Activated CD4-positive, alpha-beta T cell treated with anti-CD3 and anti-CD28 coated beads, Interleukin-2, amount 50 U/mL, for 48 hours (primary cell): ENCODE data around the gene PC.

ENCODE experiments used
- DNase-seq, 2 experiments: peaks; one replicate each; pipeline ENCODE4 v3.0.0-alpha.2; 2020

The PC gene

DNA sequence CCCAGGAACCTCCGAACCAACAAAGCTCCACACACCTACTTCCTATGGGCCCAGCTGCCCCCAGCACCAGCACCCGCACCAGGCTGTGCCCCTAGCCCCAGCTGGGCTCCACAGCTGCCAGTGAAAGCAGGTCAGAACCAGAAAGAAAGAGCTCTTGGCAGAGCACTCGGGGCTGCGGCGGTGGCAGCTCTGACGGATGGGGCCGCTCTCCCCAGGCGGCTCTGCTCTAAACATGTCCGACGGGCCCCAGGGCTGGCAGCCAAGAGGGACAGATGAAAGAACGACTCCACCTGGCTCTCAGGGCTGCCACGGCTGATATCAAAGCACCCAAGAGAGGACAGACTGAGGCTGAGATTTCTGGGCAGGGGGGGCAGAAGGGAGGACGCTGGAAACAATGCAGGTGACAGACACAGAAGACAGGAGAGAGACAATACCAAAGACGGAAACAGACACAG lies 75.6 kb downstream of the PC start:
- DNase-seq: no peak

DNA sequence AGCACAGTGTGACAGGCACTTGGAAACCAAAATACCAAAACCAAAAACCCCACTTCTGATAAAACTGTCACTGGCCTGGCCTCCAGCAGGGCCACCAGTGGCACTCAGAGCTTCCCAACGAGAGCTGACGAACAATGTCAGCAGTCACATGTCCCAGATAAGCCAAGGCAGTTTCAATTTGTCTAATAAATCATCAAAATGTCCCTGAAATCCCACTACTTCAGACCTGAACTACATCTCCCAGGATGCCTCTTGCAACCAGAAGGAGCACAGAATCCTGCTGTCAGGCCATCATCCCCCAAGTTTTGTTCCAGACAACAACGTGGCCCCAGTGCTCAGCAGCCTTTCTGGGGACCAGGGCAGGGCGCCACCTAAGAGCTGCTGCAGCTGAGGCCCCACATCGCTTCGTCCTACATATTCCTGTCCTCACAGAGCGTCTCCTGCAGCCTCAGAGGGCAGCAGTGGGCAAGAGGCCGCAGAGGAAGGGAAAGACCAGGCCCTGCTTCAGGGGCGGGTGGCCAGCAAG lies 76.2 kb downstream of the PC start:
- DNase-seq: no peak

DNA sequence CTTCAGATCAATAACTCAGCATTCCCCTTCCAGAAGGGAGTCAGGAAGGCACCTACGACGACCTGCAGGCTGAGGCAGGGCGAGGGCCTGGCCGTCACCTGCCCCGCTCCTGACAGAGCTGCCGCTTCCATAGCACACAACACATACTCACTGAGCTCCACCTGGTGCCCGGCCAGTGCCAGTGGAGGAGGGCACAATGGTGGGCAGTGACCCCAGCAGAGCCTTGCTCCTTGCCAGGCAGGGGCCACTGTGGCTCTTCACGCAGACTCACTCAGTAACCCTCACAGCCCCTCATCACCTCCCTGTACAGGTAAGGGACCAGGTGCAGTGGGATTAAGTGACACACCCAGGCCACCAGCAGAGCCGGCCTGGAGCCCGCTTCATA lies 76.7 kb downstream of the PC start:
- DNase-seq: no peak

DNA sequence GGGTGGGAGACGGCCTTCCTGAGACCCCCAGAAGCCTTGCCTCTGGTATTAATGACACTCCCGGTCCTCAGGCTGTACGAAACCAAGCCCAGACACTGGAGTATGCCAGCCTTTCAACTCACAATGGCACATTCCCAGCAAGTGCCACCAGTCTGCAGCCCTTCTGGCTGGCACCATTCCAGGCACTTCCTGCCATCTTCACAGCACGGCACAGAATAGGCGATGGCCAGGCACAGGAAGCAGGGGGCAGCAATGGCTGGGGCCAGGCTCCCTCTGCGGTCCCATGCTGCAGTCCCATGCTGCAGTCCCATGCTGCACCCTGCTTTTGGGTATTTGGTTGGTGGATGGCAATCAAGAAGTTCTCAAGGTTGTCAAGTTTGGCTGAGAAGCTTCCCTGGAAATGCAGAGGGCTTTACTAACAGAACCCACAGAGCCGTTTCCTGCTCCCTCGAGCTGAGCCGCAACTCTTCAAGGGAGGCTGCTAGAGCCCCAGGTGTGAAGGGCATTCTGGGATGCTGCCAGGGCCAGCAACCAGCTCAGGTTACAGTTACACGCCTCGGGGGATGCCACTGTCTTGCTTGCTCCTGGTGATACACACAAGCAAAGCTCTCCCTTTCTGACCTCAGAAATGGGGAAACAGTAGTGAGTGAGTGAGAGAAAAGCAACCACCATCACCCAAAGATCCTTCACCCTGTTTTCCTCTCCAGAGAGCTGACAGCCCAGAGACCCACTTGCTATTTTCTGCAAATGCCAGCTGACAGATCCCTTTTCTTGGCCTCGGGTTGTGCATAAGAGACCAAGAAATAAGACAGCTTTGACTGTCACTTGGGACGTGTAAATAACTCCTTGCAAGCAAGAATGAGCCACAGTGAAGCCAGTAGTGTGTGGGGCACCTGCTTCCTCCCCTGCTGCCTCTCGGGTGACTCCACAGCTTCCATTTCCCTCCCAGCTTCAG lies 77.4 kb downstream of the PC start:
- no peak for DNase-seq

DNA sequence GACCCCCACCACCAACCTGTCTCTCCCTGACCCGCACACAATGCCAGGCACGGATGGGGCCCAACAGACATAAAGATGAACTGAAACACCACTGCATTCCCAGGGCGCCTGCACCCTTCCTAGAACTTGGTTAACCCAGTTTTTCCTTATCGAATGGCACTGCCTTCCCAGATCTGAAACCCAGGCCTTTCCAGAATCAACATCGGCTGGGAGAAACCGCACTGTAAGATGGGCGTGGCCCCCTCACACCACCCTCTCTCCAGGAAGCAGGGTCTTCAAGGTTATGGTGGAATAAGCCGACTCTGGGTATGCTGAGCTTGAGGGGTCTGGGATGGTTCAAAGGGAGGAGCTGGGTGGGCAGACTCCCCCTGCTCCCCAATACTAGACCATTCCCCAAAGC lies 78.2 kb downstream of the PC start:
- DNase-seq: no peak

GRCh38 chr11:66879583-66879982 lies 78.6 kb downstream of the PC start:
- DNase-seq: no peak

DNA sequence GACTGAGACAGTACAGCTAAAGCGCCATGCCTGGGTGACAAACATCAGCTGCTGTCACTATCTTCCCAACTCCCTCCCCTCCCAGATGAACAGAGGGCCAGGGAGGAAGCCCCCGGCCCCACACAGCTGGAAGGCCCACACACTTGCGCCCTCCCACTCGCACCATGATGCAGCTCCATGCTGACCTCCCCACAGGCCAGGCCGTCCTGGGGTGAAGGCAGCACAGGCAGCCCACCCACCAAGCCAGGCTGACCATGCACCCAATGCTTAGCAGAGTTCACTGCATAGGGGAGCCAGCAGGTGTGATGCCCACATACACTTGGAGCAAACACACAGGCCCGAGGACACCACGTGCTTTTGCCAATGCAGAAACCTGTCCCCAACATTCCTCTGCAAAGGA lies 79.2 kb downstream of the PC start:
- no peak for DNase-seq

DNA sequence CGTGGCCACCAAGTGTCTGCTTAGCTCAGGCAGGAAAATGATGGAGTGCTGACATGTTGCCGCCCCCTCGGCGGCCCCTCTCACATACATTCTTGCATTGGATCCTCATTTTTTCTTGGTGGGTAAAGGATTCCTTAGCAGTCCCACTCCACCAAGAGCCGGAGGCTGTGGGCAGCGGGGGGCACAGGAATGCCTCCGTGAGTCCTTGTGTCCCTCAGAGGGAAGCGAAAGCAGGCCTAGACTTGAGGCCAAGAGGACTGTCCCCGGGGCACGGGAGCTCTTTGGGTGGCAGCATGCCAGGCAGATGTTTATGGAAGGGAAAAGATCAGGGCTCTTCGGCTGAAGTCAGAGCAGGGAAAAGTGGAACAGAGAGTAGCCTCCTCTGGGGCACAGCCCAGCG lies 79.7 kb downstream of the PC start:
- DNase-seq: no peak

DNA sequence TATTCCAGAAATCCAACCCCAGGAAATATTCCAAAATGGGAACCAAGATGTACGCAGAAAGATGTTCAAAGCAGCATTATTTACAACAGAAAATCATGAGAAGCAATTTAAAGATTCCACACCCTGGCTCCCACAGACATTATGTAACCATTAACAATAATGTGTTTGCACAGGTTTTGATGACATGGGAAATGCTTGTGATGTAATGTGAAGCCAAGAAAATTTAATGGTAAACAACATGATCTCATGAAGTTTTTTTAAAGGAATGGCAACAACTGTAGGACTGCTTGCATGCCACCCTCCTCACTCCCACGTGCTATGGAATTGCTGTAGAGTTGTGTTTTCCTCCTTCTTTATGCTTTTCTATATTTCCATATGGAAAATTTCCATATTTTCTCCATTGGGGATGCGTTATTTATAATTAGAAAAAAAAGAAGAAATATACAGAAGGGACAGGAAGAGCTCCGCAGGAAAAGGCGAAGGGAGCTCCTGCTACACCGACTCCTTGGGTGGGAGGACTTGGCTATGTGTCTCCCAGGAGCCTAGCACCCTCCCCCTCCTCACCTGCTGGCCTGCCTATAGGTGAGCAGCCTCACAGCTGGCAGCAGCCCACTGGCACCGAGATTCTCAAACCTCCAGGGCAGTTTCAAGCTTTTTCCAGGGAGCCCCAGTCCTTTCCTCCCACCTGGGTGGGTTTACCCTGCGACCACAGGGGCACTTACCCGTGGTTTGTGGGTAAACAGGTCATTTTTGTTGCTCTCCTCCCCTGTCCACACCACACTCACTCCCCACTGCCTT lies 80.4 kb downstream of the PC start:
- DNase-seq: no peak

- no peak for DNase-seq
These were observed 82.8 kb downstream of the PC start for GRCh38 chr11:66875378-66875777.

DNA sequence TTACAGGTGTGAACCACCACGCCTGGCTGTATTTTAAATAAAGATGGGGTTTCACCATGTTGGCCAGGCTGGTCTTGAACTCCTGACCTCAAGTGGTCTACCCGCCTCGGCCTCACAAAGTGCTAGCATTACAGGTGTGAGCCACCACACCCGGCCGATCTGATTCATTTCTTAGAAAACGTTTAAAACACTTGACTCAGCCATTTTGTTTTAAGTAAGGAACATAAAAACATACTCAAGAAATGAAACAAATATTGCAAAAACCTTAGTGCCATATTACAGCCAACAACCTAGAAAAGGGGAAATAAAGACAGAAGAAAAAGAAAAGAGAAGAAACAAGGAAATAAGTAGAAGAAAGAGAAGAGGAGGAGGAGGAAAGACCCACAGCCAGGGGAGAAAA lies 84.0 kb downstream of the PC start:
- no peak for DNase-seq

DNA sequence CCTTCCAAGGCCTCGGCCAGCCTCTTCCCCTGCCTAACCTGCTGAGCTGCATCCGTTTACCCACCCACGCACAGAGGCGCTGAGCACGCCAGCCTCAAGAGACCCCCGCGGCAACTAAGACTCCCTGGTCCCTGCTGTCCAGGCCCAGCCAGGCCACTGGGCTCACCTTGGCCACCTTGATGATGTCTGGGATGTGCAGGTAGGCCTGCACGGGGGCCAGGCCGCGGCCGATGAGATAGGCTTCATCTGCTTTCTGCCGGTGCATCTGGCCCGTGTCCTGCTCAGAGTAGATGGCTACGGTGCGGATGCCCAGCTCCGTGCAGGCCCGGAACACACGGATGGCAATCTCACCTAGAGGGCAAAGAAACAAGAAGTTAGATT lies 86.7 kb downstream of the PC start:
- no peak for DNase-seq

- DNase-seq: no peak
These were observed 87.3 kb downstream of the PC start for GRCh38 chr11:66870616-66871520.

- no peak for DNase-seq
These were observed 88.1 kb downstream of the PC start for GRCh38 chr11:66870131-66870530.

DNA sequence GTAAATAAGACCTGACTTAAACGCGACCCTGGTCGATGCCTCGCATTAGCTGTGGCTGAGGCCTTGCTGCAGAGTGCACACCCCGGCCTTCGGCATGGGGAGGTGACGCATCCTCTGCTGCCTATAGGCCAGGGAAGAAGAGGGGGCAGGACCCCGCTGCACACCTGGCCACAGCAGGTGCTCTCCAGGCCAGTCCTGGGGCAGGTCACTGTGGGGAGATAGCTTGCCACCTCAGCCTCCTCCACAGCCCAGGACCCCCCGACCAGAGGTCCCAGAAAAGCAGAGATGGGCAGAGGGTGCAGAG lies 88.7 kb downstream of the PC start:
- no peak for DNase-seq

DNA sequence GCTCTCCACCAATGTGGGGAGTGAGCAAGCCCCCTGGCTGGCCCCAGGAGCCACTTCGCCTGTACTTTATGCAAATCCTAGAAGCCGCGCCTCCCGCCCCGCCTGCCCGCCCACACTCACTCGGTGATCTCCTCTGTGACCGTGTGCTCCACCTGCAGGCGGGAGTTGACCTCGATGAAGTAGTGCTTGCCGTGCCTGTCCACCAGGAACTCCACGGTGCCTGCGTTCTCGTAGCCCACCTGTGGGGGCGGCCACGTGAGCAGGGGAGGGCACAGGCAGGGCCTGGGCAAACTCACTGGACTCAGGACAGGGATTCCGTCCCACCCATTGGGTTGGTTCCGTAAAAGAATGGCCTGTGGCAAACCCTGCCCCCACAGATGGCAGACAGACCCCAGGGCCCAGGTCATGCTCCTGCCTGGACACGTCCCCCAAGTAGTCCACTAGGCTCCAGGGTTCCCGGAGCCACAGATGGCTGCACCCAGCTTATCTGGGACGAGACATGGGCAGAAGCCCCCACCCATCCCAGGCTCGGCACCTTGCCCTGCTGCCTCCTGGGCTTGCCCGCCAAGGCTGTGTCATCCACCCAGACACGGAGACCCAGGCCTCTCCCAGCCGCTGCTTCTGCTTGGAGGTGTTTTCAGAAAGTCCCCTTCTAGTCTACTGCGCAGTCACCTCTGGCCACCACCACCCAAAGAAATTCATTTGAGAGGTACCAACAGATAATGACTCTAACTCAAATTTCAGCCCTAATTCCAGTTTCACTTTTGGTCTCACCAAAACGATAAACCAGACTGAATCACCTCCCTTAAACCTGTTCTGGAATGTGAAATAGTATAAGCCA lies 89.2 kb downstream of the PC start:
- peak; percentile 86 to 89 for DNase-seq

DNA sequence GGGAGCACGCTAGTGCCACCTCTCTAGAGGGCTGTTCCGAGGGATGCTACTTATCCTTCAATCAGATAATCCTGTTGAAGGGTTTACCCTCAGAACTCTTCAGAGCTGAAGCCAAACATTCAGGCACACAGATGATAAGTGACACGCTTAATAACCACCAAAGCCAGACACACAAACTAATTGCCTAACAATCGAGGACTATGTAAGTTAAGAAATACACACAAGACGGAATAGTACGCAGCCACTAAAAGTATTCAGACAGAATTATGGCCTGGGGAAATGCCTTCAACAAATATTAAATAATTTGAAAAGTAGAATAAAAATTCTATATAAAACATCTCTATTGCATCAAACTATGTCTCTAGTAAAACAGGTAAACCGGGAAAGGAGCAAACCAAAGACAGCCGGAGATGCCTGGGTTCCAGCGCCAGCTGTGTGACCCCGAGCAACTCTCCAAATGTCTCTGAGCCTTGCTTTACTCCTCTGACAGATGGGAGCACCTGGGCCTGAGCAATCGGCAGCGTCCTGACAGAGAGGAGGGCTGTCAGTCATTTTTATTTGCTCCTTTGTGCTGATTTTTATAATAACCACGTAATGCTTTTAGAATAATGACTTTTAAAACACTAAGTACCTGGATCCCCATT lies 90.0 kb downstream of the PC start:
- no peak for DNase-seq

- no peak for DNase-seq
These were observed 90.7 kb downstream of the PC start for GRCh38 chr11:66867425-66868040.

- DNase-seq: no peak
These were observed 91.6 kb downstream of the PC start for GRCh38 chr11:66866511-66866986.

DNA sequence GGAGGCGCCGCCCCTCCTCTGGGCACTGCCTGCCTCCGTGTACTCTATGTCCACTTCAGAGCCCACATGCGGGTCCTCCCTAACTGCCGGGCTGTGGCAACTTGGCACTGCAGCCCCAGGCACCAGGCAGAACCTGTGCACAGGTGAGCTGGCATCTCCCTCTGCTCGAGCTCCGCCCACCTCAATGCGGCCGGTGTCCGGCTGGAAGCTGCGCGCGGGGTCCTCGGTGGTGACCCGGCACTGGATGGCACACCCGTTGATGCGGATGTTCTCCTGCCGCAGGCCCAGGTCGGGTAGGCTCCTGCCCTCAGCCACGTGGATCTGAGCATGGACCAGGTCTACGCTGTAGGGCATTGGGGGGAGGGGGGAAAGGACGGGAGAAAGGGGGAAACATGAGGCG lies 92.2 kb downstream of the PC start:
- DNase-seq: no peak
